CD4-positive, alpha-beta T cell treated with Interleukin-17A for 1 hour (primary cell): ENCODE measurements around the gene PSORS1C1.
"Not testable (repeated sequence)": the region's sequence is repeated elsewhere in the genome, so short reads cannot be mapped to it uniquely, and the experiment has no call there.

Source experiments
- DNase-seq: peaks from one replicate; pipeline ENCODE4 v3.0.0-alpha.2; 2020

PSORS1C1 gene

GRCh38 chr6:31161216-31162126 is 46.9 kb downstream of the PSORS1C1 start:
- DNase-seq: no peak

GRCh38 chr6:31162463-31163165 is 48.0 kb downstream of the PSORS1C1 start:
- no peak for DNase-seq

- no peak for DNase-seq
These were observed 49.3 kb downstream of the PSORS1C1 start for GRCh38 chr6:31163922-31164321.

- DNase-seq: not testable (repeated sequence)
These were observed 50.0 kb downstream of the PSORS1C1 start for GRCh38 chr6:31164475-31165063.

- not testable (repeated sequence) for DNase-seq
These were observed 50.6 kb downstream of the PSORS1C1 start for GRCh38 chr6:31165064-31165832.

- DNase-seq: no peak
These were observed 51.4 kb downstream of the PSORS1C1 start for GRCh38 chr6:31165986-31166385.

GRCh38 chr6:31168606-31169005 is 54.0 kb downstream of the PSORS1C1 start:
- no peak for DNase-seq

GRCh38 chr6:31169123-31169857 is 54.7 kb downstream of the PSORS1C1 start:
- DNase-seq: no peak

GRCh38 chr6:31169858-31170599 is 55.4 kb downstream of the PSORS1C1 start:
- not testable (repeated sequence) for DNase-seq

GRCh38 chr6:31170600-31170881 is 55.9 kb downstream of the PSORS1C1 start, which contains the start of gene POU5F1:
TSS of gene POU5F1 (minus strand) at chr6:31170682. CDS start at chr6:31170620, 62 bp downstream.
- no peak for DNase-seq

GRCh38 chr6:31170987-31171671 is 56.5 kb downstream of the PSORS1C1 start:
- no peak for DNase-seq

GRCh38 chr6:31171931-31172905 is 57.6 kb downstream of the PSORS1C1 start:
- no peak for DNase-seq

- no peak for DNase-seq
These were observed 58.4 kb downstream of the PSORS1C1 start for GRCh38 chr6:31172973-31173384.

- no peak for DNase-seq
These were observed 58.8 kb downstream of the PSORS1C1 start for GRCh38 chr6:31173406-31173805.

GRCh38 chr6:31174378-31174777 is 59.8 kb downstream of the PSORS1C1 start:
- DNase-seq: no peak

- no peak for DNase-seq
These were observed 61.4 kb downstream of the PSORS1C1 start for GRCh38 chr6:31175971-31176370.

- no peak for DNase-seq
These were observed 63.8 kb downstream of the PSORS1C1 start for GRCh38 chr6:31178143-31179041.

GRCh38 chr6:31179042-31179386 is 64.4 kb downstream of the PSORS1C1 start:
- DNase-seq: no peak

- DNase-seq: no peak
These were observed 65.3 kb downstream of the PSORS1C1 start for GRCh38 chr6:31179896-31180295.
